ENCODE results near the gene HSPA14. TPM values are rescaled to one million over a fixed set of nuclear protein-coding genes. Genes with fewer than 3 reads are reported as not detected.
"Not testable (repeated sequence)": the region's sequence is repeated elsewhere in the genome, so short reads cannot be mapped to it uniquely, and the experiment has no call there.

HSPA14 gene, protein sequence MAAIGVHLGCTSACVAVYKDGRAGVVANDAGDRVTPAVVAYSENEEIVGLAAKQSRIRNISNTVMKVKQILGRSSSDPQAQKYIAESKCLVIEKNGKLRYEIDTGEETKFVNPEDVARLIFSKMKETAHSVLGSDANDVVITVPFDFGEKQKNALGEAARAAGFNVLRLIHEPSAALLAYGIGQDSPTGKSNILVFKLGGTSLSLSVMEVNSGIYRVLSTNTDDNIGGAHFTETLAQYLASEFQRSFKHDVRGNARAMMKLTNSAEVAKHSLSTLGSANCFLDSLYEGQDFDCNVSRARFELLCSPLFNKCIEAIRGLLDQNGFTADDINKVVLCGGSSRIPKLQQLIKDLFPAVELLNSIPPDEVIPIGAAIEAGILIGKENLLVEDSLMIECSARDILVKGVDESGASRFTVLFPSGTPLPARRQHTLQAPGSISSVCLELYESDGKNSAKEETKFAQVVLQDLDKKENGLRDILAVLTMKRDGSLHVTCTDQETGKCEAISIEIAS
- total RNA-seq, result 36.6 and 38.0 TPM in 2 replicates

GRCh38 chr10:14837757-14838581 lies at the start of gene HSPA14, which contains the start of the genes CDNF and MSANTD7:
Gene HSPA14 (plus strand): TSS chr10:14838306. CDS start chr10:14838403, 97 bp downstream.
Gene CDNF (minus strand): TSS chr10:14838037. CDS start chr10:14837946, 91 bp downstream.
Gene MSANTD7 (plus strand): TSS chr10:14838306. CDS start chr10:14842285, 3,979 bp downstream.
- DNase-seq (ENCODE audit: low spot score), result peak; percentile 100
- peaks cover 20% of the 10 kb centered on the region for H3K4me1 Mint-ChIP-seq (ENCODE audit: low read depth)
- peak within 1 kb of the TSS; percentile 93 for H3K4me3 Mint-ChIP-seq
- H3K27me3 Mint-ChIP-seq (ENCODE audit: insufficient read depth), result no peaks in the 10 kb centered on the region
- intact Hi-C loops (cut with micrococcal nuclease), result loop anchor here (1.0 to 5.0 kb wide), 13 partner anchors 15 to 651 kb away; partner anchors contain the start of genes DCLRE1C, MEIG1, RPP38 and SUV39H2
- peaks cover 17% of the 10 kb centered on the region for H3K36me3 Mint-ChIP-seq (ENCODE audit: low read depth)
- H3K9me3 Mint-ChIP-seq, result no peaks in the 10 kb centered on the region
- H3K27ac Mint-ChIP-seq, result peak within 1 kb of the TSS; percentile 94

- Mint-ChIP-seq H3K27ac (no peak overlapping the region), H3K36me3 (ENCODE audit: low read depth) (no peaks in the 10 kb centered on the region), H3K27me3 (ENCODE audit: insufficient read depth) (peaks cover 22% of the 10 kb centered on the region), H3K4me3 (no peak overlapping the region), H3K4me1 (ENCODE audit: low read depth) (no peaks in the 10 kb centered on the region), H3K9me3 (no peaks in the 10 kb centered on the region)
- intact Hi-C loops (cut with micrococcal nuclease), result no loop called here
- DNase-seq (ENCODE audit: low spot score), result no peak
Observed at GRCh38 chr10:14798636-14799035, 39.5 kb upstream of the HSPA14 start.

- H3K9me3 Mint-ChIP-seq, result no peaks in the 10 kb centered on the region
- DNase-seq (ENCODE audit: low spot score), result no peak
- no peak overlapping the region for H3K27ac Mint-ChIP-seq
- intact Hi-C loops (cut with micrococcal nuclease), result no loop called here
- no peaks in the 10 kb centered on the region for H3K4me1 Mint-ChIP-seq (ENCODE audit: low read depth)
- H3K27me3 Mint-ChIP-seq (ENCODE audit: insufficient read depth), result peaks cover 24% of the 10 kb centered on the region
- H3K36me3 Mint-ChIP-seq (ENCODE audit: low read depth), result no peaks in the 10 kb centered on the region
- H3K4me3 Mint-ChIP-seq, result no peak overlapping the region
Observed at GRCh38 chr10:14800397-14800796, 37.7 kb upstream of the HSPA14 start.

DNA sequence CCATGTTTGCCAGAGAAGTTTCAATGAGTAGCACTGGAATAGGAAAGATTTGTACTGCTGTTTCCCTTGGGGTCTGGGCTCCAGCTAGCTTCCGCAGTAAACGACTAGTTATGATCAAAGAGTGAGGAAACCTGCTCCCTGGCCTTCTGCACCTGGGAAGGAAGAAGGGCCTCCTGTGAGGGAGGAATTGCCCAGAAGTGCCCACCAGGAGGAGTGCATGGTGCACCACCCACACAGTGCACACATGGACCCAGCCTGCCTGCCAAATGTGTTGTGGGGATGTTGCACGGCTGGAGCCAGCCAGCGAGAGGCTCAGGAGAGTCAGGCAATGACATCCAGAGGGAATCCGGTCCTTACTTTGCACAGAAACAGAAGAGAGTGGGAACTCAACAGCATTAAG lies 36.4 kb upstream of the HSPA14 start:
- no peak overlapping the region for H3K4me3 Mint-ChIP-seq
- intact Hi-C loops (cut with micrococcal nuclease), result no loop called here
- H3K27me3 Mint-ChIP-seq (ENCODE audit: insufficient read depth), result peaks cover 26% of the 10 kb centered on the region
- no peaks in the 10 kb centered on the region for H3K36me3 Mint-ChIP-seq (ENCODE audit: low read depth)
- no peak for DNase-seq (ENCODE audit: low spot score)
- no peaks in the 10 kb centered on the region for H3K4me1 Mint-ChIP-seq (ENCODE audit: low read depth)
- no peaks in the 10 kb centered on the region for H3K9me3 Mint-ChIP-seq
- no peak overlapping the region for H3K27ac Mint-ChIP-seq

- no peak for DNase-seq (ENCODE audit: low spot score)
- H3K27me3 Mint-ChIP-seq (ENCODE audit: insufficient read depth), result peaks cover 16% of the 10 kb centered on the region
Observed at GRCh38 chr10:14803827-14804226, 34.3 kb upstream of the HSPA14 start.

DNA sequence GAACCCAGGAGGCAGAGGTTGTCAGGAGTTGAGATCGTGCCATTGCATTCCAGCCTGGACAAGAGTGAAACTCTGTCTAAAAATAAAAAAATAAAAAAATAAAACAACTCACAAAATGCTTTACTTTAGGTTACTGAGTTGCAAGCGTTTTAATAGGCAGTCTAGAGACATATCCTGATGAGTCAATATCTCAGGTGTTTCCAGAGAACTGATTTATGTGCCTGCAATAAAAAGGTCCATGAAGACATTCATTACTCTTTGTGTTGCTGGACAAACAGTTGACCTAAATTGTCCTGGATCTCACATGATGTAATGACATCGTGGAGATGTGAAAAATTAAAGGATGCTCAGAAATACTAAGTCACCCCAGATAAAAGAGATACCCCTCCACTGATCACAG lies 31.8 kb upstream of the HSPA14 start:
- no peaks in the 10 kb centered on the region for H3K36me3 Mint-ChIP-seq (ENCODE audit: low read depth)
- H3K4me1 Mint-ChIP-seq (ENCODE audit: low read depth), result peaks cover 2% of the 10 kb centered on the region
- no peak for DNase-seq (ENCODE audit: low spot score)
- peaks cover 9% of the 10 kb centered on the region for H3K27me3 Mint-ChIP-seq (ENCODE audit: insufficient read depth)
- H3K27ac Mint-ChIP-seq, result no peak overlapping the region
- no peak overlapping the region for H3K4me3 Mint-ChIP-seq
- H3K9me3 Mint-ChIP-seq, result no peaks in the 10 kb centered on the region
- intact Hi-C loops (cut with micrococcal nuclease), result no loop called here

More at GRCh38 chr10:14803827-14804226, 34.3 kb upstream of the HSPA14 start:
- Mint-ChIP-seq H3K4me1 (ENCODE audit: low read depth) (no peaks in the 10 kb centered on the region), H3K4me3 (no peak overlapping the region), H3K9me3 (no peaks in the 10 kb centered on the region), H3K36me3 (ENCODE audit: low read depth) (no peaks in the 10 kb centered on the region), H3K27ac (no peak overlapping the region)
- intact Hi-C loops (cut with micrococcal nuclease), result no loop called here

- Mint-ChIP-seq H3K36me3 (ENCODE audit: low read depth) (peaks cover 2% of the 10 kb centered on the region), H3K27ac (no peak overlapping the region)
- intact Hi-C loops (cut with micrococcal nuclease), result no loop called here
Observed at GRCh38 chr10:14810969-14811953, 26.8 kb upstream of the HSPA14 start.

DNA sequence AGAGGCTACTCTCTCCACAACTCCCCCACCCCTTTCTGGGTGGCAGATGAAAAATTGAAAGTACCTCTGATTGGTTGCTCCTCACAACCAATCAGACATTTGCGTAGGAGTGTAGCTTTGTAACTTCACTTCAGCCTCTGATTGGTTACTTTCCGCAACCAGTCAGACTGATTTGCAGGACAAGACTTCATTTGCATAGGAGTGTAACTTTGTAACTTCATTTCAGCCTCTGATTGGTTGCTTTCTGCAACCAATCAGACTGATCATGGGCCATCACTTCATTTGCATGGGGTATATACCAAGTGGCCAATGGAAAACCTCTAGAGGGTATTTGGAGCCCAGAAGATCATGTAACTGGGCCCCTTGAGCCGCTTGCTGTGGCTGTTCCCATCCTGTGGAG lies 25.8 kb upstream of the HSPA14 start:
- DNase-seq (ENCODE audit: low spot score), result no peak
- no peak overlapping the region for H3K27ac Mint-ChIP-seq
- H3K4me1 Mint-ChIP-seq (ENCODE audit: low read depth), result peaks cover 23% of the 10 kb centered on the region
- intact Hi-C loops (cut with micrococcal nuclease), result no loop called here
- H3K36me3 Mint-ChIP-seq (ENCODE audit: low read depth), result peaks cover 2% of the 10 kb centered on the region
- no peaks in the 10 kb centered on the region for H3K9me3 Mint-ChIP-seq
- no peak overlapping the region for H3K4me3 Mint-ChIP-seq
- H3K27me3 Mint-ChIP-seq (ENCODE audit: insufficient read depth), result no peaks in the 10 kb centered on the region

More at GRCh38 chr10:14810969-14811953, 26.8 kb upstream of the HSPA14 start:
- Mint-ChIP-seq H3K4me1 (ENCODE audit: low read depth) (peaks cover 23% of the 10 kb centered on the region), H3K9me3 (no peaks in the 10 kb centered on the region), H3K4me3 (no peak overlapping the region), H3K27me3 (ENCODE audit: insufficient read depth) (peaks cover 5% of the 10 kb centered on the region)
- no peak for DNase-seq (ENCODE audit: low spot score)

DNA sequence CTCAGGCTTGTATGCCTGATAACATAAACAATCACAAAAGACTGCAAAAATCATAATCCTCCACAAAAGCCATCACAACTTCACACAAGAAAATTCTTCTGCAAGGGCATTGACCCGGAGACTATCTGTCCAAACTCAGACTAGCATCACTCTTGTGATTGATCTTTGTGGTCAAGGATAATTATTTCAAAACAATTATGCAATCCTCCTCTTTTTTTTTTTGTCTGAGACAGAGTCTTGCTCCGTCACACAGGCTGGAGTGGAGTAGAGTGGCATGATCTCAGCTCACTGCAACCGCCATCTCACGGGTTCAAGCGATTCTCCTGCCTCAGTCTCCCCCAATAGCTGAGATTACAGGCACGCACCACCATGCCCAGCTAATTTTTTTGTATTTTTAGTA lies 22.4 kb upstream of the HSPA14 start:
- H3K27ac Mint-ChIP-seq, result no peak overlapping the region
- intact Hi-C loops (cut with micrococcal nuclease), result no loop called here
- no peak overlapping the region for H3K4me3 Mint-ChIP-seq
- H3K4me1 Mint-ChIP-seq (ENCODE audit: low read depth), result peaks cover 31% of the 10 kb centered on the region
- H3K9me3 Mint-ChIP-seq, result no peaks in the 10 kb centered on the region
- no peaks in the 10 kb centered on the region for H3K27me3 Mint-ChIP-seq (ENCODE audit: insufficient read depth)
- no peak for DNase-seq (ENCODE audit: low spot score)
- H3K36me3 Mint-ChIP-seq (ENCODE audit: low read depth), result peaks cover 2% of the 10 kb centered on the region

DNA sequence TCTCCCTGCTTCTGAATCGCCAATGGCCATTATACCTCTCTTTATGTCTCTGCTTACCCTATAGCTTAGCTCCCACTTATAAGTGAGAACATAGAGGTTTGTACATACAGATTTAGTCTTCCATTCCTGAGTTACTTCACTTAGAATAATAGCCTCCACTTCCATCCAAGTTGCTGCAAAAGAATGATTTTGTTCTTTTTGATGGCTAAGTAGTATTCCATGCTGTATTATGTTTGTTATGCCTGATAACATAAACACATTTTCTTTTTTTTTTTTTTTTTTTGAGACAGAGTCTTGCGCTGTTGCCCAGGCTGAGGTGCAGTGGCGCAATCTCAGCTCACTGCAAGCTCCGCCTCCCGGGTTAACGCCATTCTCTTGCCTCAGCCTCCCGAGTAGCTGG lies 21.4 kb upstream of the HSPA14 start:
- H3K36me3 Mint-ChIP-seq (ENCODE audit: low read depth); DNase-seq (ENCODE audit: low spot score); H3K27me3 Mint-ChIP-seq (ENCODE audit: insufficient read depth); H3K4me3 Mint-ChIP-seq; H3K27ac Mint-ChIP-seq; intact Hi-C loops (cut with micrococcal nuclease); H3K9me3 Mint-ChIP-seq: not testable (repeated sequence)
- H3K4me1 Mint-ChIP-seq (ENCODE audit: low read depth), result peaks cover 25% of the 10 kb centered on the region

DNA sequence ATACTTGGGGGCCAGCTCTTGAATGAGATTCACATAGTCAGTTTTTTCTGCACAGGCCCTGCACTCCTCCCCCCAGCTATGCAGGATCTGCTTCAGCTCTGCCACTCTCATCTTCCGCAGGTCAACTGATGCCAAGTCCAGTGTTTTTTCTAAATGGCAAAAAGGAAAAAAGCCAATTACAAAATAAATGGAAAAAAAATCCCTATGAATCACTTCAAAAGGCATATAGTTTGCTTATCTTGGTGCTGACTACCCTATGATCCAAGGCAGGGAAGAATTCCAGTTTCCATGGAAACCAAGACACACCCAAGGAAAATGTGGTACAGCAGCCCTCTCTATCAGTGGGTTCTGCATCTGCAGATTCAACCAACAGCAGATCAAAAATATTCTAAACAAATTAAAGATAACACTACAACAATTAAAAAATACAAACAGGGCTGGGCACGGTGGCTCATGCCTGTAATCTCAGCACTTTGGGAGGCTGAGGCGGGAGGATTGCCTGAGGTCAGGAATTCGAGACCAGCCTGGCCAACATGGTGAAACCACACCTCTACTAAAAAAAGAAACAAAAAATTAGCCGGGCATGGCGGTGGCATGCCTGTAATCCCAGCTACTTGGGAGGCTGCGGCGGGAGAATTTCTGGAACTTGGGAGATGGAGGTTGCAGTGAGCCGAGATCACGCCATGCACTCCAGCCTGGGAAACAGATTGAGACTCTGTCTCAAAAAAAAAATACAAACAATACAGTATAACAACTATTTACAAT lies 17.9 kb upstream of the HSPA14 start:
- Mint-ChIP-seq H3K27me3 (ENCODE audit: insufficient read depth) (peaks cover under 1% of the 10 kb centered on the region), H3K9me3 (no peaks in the 10 kb centered on the region), H3K36me3 (ENCODE audit: low read depth) (no peaks in the 10 kb centered on the region), H3K4me3 (no peak overlapping the region), H3K27ac (no peak overlapping the region), H3K4me1 (ENCODE audit: low read depth) (peaks cover 15% of the 10 kb centered on the region)
- intact Hi-C loops (cut with micrococcal nuclease), result no loop called here
- no peak for DNase-seq (ENCODE audit: low spot score)
